GM23338 (cell line): Measurements from ENCODE around the gene ALPP. TPM values are rescaled to one million over a fixed set of nuclear protein-coding genes. Genes with fewer than 3 reads are reported as not detected.
"Not testable (repeated sequence)": the region's sequence is repeated elsewhere in the genome, so short reads cannot be mapped to it uniquely, and the experiment has no call there.

Experiments
- ATAC-seq: fragments of 200-7000 bp; cut with Tn5 transposase; 3 replicates; pipeline ENCODE4 v1.9.1; 2020
- DNase-seq: peaks from one replicate; pipeline ENCODE4 v3.0.0-alpha.2; 2015; ENCODE audit warnings: low spot score
- H2AFZ ChIP-seq: fragments of 200-600 bp; sonication (generic); 2 replicates; pipeline ENCODE4 v1.8.0; 2016; ENCODE audit warnings: antibody characterized with exemption, mild to moderate bottlenecking, moderate library complexity
- H3F3A ChIP-seq: fragments of 200-600 bp; sonication (generic); replicated peaks from 2 replicates; pipeline ENCODE4 v1.8.0; 2017; ENCODE audit warnings: antibody characterized with exemption, mixed run types, low read depth
- H3K27ac ChIP-seq: fragments of 200-600 bp; sonication (generic); 2 replicates; pipeline ENCODE4 v1.6.1; 2016; ENCODE audit warnings: low read depth
- H3K27me3 ChIP-seq: fragments of 200-600 bp; sonication (generic); 2 replicates; pipeline ENCODE4 v1.8.0; 2016; ENCODE audit warnings: mild to moderate bottlenecking, mixed run types, moderate library complexity; ENCODE audit not compliant: insufficient read depth
- H3K36me3 ChIP-seq: fragments of 200-600 bp; sonication (generic); 2 replicates; pipeline ENCODE4 v1.8.0; 2016; ENCODE audit warnings: mild to moderate bottlenecking; ENCODE audit not compliant: insufficient read depth
- H3K4me1 ChIP-seq: fragments of 200-600 bp; sonication (generic); 2 replicates; pipeline ENCODE4 v1.8.0; 2016; ENCODE audit warnings: mild to moderate bottlenecking, moderate library complexity; ENCODE audit not compliant: insufficient read depth
- H3K4me2 ChIP-seq: fragments of 200-600 bp; sonication (generic); 2 replicates; pipeline ENCODE4 v1.7.1; 2017; ENCODE audit warnings: mixed run types
- H3K4me3 ChIP-seq: fragments of 200-600 bp; sonication (generic); 2 replicates; pipeline ENCODE4 v1.6.1; 2016; ENCODE audit warnings: mixed run types
- H3K79me2 ChIP-seq: fragments of 200-600 bp; sonication (generic); replicated peaks from 2 replicates; pipeline ENCODE4 v1.8.0; 2017; ENCODE audit warnings: mild to moderate bottlenecking; ENCODE audit not compliant: insufficient read depth
- H3K9me2 ChIP-seq: fragments of 200-600 bp; sonication (generic); 2 replicates; pipeline ENCODE4 v1.8.0; 2017; ENCODE audit not compliant: insufficient read depth
- H4K20me1 ChIP-seq: fragments of 200-600 bp; sonication (generic); replicated peaks from 2 replicates; pipeline ENCODE4 v1.8.0; 2017; ENCODE audit warnings: mild to moderate bottlenecking; ENCODE audit not compliant: insufficient read depth
- H3K27ac Mint-ChIP-seq: 2 replicates; pipeline ENCODE4 v1.8.0; 2020; ENCODE audit warnings: inconsistent platforms, mild to moderate bottlenecking, moderate library complexity, mixed read lengths
- H3K27me3 Mint-ChIP-seq: 3 replicates; pipeline ENCODE4 v1.8.0; 2022; ENCODE audit warnings: low read depth, mild to moderate bottlenecking, moderate library complexity, mixed read lengths, inconsistent platforms; ENCODE audit not compliant: insufficient read depth, poor library complexity
- H3K36me3 Mint-ChIP-seq: 3 replicates; pipeline ENCODE4 v1.8.0; 2021; ENCODE audit warnings: low read depth, mild to moderate bottlenecking, inconsistent platforms, moderate library complexity, mixed read lengths
- H3K4me1 Mint-ChIP-seq: 3 replicates; pipeline ENCODE4 v1.8.0; 2020; ENCODE audit warnings: mild to moderate bottlenecking, inconsistent platforms, mixed read lengths
- H3K4me3 Mint-ChIP-seq: 3 replicates; pipeline ENCODE4 v1.8.0; 2021; ENCODE audit warnings: moderate library complexity, mild to moderate bottlenecking, inconsistent platforms, mixed read lengths
- H3K9me3 Mint-ChIP-seq: 3 replicates; pipeline ENCODE4 v1.8.0; 2020; ENCODE audit warnings: moderate library complexity, mild to moderate bottlenecking, inconsistent platforms, mixed read lengths
- CTCF ChIP-seq, 2 experiments: fragments of 200-600 bp in 1 of 2; sonication (generic) in 1 of 2; conservative IDR thresholded peaks; 2 replicates each; pipeline versions ENCODE4 v1.5.1 to v1.6.1; 2016 to 2017; ENCODE audit warnings: antibody characterized with exemption in 2 of 2, low read depth in 2 of 2, mild to moderate bottlenecking in 2 of 2, moderate library complexity in 1 of 2
- REST ChIP-seq: IDR thresholded peaks from one replicate; pipeline ENCODE4 v1.6.1; 2018; ENCODE audit warnings: antibody characterized with exemption; ENCODE audit not compliant: unreplicated experiment
- polyA plus RNA-seq: library from polyadenylated mRNA; unstranded; fragments of >200 nt; fragmentation: Nextera tagmentation; extraction: Ambion mirVana; gene quantifications from 2 replicates; pipeline ENCODE4 v1.2.1, GENCODE V29; 2016
- total RNA-seq: library from RNA; depleted of rRNA; stranded (reverse); fragments of >200 nt; shearing (Covaris generic); gene quantifications from 2 replicates; pipeline ENCODE4 v1.2.3, GENCODE V29; 2014

Gene ALPP
- total and polyA plus RNA-seq, 2 experiments from 2014 or later: 0.28 TPM; not detected in 1

- Mint-ChIP-seq H3K4me3 (no peak overlapping the region), H3K4me1 (no peaks in the 10 kb centered on the region), H3K36me3 (no peaks in the 10 kb centered on the region), H3K27me3 (peaks cover 1% of the 10 kb centered on the region), H3K27ac (no peak overlapping the region), H3K9me3 (no peaks in the 10 kb centered on the region)
- Histone ChIP-seq H3K4me2 (no peak overlapping the region), H3K36me3 (no peaks in the 10 kb centered on the region), H3K27ac (no peak overlapping the region), H3K4me3 (no peak overlapping the region), H3K9me2 (no peaks in the 10 kb centered on the region), H3F3A (no peaks in the 10 kb centered on the region), H4K20me1 (no peaks in the 10 kb centered on the region), H2AFZ (no peak overlapping the region), H3K27me3 (no peaks in the 10 kb centered on the region), H3K79me2 (no peaks in the 10 kb centered on the region), H3K4me1 (no peaks in the 10 kb centered on the region)
- peak; percentile 54 for DNase-seq
- TF ChIP-seq REST: no peak
- peak; percentile 52 to 69 for TF ChIP-seq CTCF (conservative IDR thresholded peaks at IDR 0.05; ENCODE audit: low read depth in 2 of 2)
- ATAC-seq: peak; percentile 19
Measured at GRCh38 chr2:232333361-232334135, 45.0 kb upstream of the ALPP start.

- not testable (repeated sequence) for H3K4me3 ChIP-seq, H3K27ac ChIP-seq, H3K27me3 Mint-ChIP-seq, H4K20me1 ChIP-seq, DNase-seq, H3F3A ChIP-seq, H3K4me1 Mint-ChIP-seq, H3K36me3 ChIP-seq, H3K4me3 Mint-ChIP-seq, H3K4me1 ChIP-seq, H3K27me3 ChIP-seq, H3K79me2 ChIP-seq, H2AFZ ChIP-seq, H3K9me2 ChIP-seq, ATAC-seq, H3K36me3 Mint-ChIP-seq, H3K27ac Mint-ChIP-seq, H3K9me3 Mint-ChIP-seq, H3K4me2 ChIP-seq
Measured at GRCh38 chr2:232334136-232334884, 44.2 kb upstream of the ALPP start.

- H3K36me3 Mint-ChIP-seq, H3K27ac ChIP-seq, H3K27me3 ChIP-seq, H4K20me1 ChIP-seq, H3K4me3 Mint-ChIP-seq, H3K4me1 Mint-ChIP-seq, H3K9me2 ChIP-seq, H3K79me2 ChIP-seq, DNase-seq, ATAC-seq, H3K27me3 Mint-ChIP-seq, H3K27ac Mint-ChIP-seq, H3K4me3 ChIP-seq, H3F3A ChIP-seq, H2AFZ ChIP-seq, H3K4me2 ChIP-seq, H3K36me3 ChIP-seq, H3K9me3 Mint-ChIP-seq, H3K4me1 ChIP-seq: not testable (repeated sequence)
Measured at GRCh38 chr2:232334885-232335205, 43.7 kb upstream of the ALPP start.
